GM12801 (cell line): ENCODE data around the gene FGF8.

Source experiments
- CTCF ChIP-seq: IDR thresholded peaks from one replicate; pipeline ENCODE4 v1.5.1; 2011; ENCODE audit warnings: control low read depth; ENCODE audit not compliant: insufficient read length; ENCODE audit errors: extremely low read depth

Gene FGF8

GRCh38 chr10:101816376-101816775 lies 40.5 kb upstream of the FGF8 start:
- no peak for TF ChIP-seq CTCF

GRCh38 chr10:101814466-101815071 lies 38.7 kb upstream of the FGF8 start:
- TF ChIP-seq CTCF: no peak

- TF ChIP-seq CTCF: no peak
These were observed 36.7 kb upstream of the FGF8 start for GRCh38 chr10:101812606-101813005.

GRCh38 chr10:101807158-101807557 lies 31.2 kb upstream of the FGF8 start:
- no peak for TF ChIP-seq CTCF

- TF ChIP-seq CTCF: no peak
These were observed 27.6 kb upstream of the FGF8 start for GRCh38 chr10:101803511-101803910.

- TF ChIP-seq CTCF: no peak
These were observed 21.6 kb upstream of the FGF8 start for GRCh38 chr10:101797403-101798059.

- no peak for TF ChIP-seq CTCF
These were observed 17.6 kb upstream of the FGF8 start for GRCh38 chr10:101793526-101793925.
